ENCODE results near the gene FCSK. TPM values are rescaled to one million over a fixed set of nuclear protein-coding genes. Genes with fewer than 3 reads are reported as not detected.
A peak's percentile ranks its signal among the peaks of the same experiment; 100 is the strongest.

FCSK gene
- polyA plus RNA-seq, 4 donors: 13.7 to 17.5 (median 14.2) TPM

- DNase-seq (ENCODE audit: low read depth in 4 of 4, low spot score in 3 of 4): no peak
These were observed 1.1 kb upstream of the FCSK start for GRCh38 chr16:70453117-70453891.

- no peak for DNase-seq (ENCODE audit: low read depth in 4 of 4, low spot score in 3 of 4)
These were observed 538 bp upstream of the FCSK start for GRCh38 chr16:70453892-70454221.

GRCh38 chr16:70455910-70456309 is 1.5 kb downstream of the FCSK start:
- no peak for DNase-seq (ENCODE audit: low read depth in 4 of 4, low spot score in 3 of 4)

GRCh38 chr16:70457446-70458166 is 3.2 kb downstream of the FCSK start:
- DNase-seq (ENCODE audit: low read depth in 4 of 4, low spot score in 3 of 4): no peak

- DNase-seq (ENCODE audit: low read depth in 4 of 4, low spot score in 3 of 4): peak in 1 of 4 donors; percentile 37
These were observed 6.4 kb downstream of the FCSK start for GRCh38 chr16:70460737-70461261.

- no peak for DNase-seq (ENCODE audit: low read depth in 4 of 4, low spot score in 3 of 4)
These were observed 8.8 kb downstream of the FCSK start for GRCh38 chr16:70463235-70463634.

- DNase-seq (ENCODE audit: low read depth in 4 of 4, low spot score in 3 of 4): no peak
These were observed 11.8 kb downstream of the FCSK start for GRCh38 chr16:70465999-70466804.

GRCh38 chr16:70466805-70467076 is 12.3 kb downstream of the FCSK start:
- no peak for DNase-seq (ENCODE audit: low read depth in 4 of 4, low spot score in 3 of 4)

- DNase-seq (ENCODE audit: low read depth in 4 of 4, low spot score in 3 of 4): no peak
These were observed 12.7 kb downstream of the FCSK start for GRCh38 chr16:70467113-70467512.

- DNase-seq (ENCODE audit: low read depth in 4 of 4, low spot score in 3 of 4): no peak
These were observed 13.2 kb downstream of the FCSK start for GRCh38 chr16:70467608-70468007.

GRCh38 chr16:70468776-70469525 is 14.6 kb downstream of the FCSK start:
- DNase-seq (ENCODE audit: low read depth in 4 of 4, low spot score in 3 of 4): no peak

GRCh38 chr16:70470141-70470926 is 15.9 kb downstream of the FCSK start:
- no peak for DNase-seq (ENCODE audit: low read depth in 4 of 4, low spot score in 3 of 4)

GRCh38 chr16:70470927-70471341 is 16.5 kb downstream of the FCSK start:
- no peak for DNase-seq (ENCODE audit: low read depth in 4 of 4, low spot score in 3 of 4)

GRCh38 chr16:70472786-70473433 is 18.5 kb downstream of the FCSK start:
- no peak for DNase-seq (ENCODE audit: low read depth in 4 of 4, low spot score in 3 of 4)

GRCh38 chr16:70473446-70474319 is 19.3 kb downstream of the FCSK start:
- no peak for DNase-seq (ENCODE audit: low read depth in 4 of 4, low spot score in 3 of 4)

- no peak for DNase-seq (ENCODE audit: low read depth in 4 of 4, low spot score in 3 of 4)
These were observed 20.1 kb downstream of the FCSK start for GRCh38 chr16:70474320-70475053.

- no peak for DNase-seq (ENCODE audit: low read depth in 4 of 4, low spot score in 3 of 4)
These were observed 20.9 kb downstream of the FCSK start for GRCh38 chr16:70475054-70475871.
